PC-3 (cell line): Measurements from ENCODE around the gene NDRG2. TPM values are rescaled to one million over a fixed set of nuclear protein-coding genes. Genes with fewer than 3 reads are reported as not detected.

Source experiments
- ATAC-seq: fragments of 200-7000 bp; cut with Tn5 transposase; 2 replicates; pipeline ENCODE4 v1.9.1; 2020; ENCODE audit warnings: mild to moderate bottlenecking, moderate library complexity
- BruUV-seq: library from RNA; stranded (reverse); fragments of 400-500 nt; replicated peaks from 2 replicates; lab custom pipeline; 2021; lab: Mats Ljungman, UMichigan
- CTCF ChIA-PET: fragments of 300-600 bp; sonication (Branson Sonifier 250); formaldehyde crosslinking; loops from one replicate; lab custom pipeline; 2022; ENCODE audit warnings: antibody characterized with exemption; lab: Charles Lee
- POLR2A ChIA-PET: fragments of 300-600 bp; sonication (Branson Sonifier 250); formaldehyde crosslinking; loops from one replicate; lab custom pipeline; 2022; ENCODE audit warnings: antibody characterized with exemption; ENCODE audit not compliant: unreplicated experiment; lab: Charles Lee
- DNase-seq: peaks from one replicate; pipeline ENCODE4 v3.0.0-alpha.2; 2015
- H2AFZ ChIP-seq: fragments of 300-600 bp; sonication (generic); 2 replicates; pipeline ENCODE4 v1.6.0; 2016; ENCODE audit warnings: antibody characterized with exemption, low read length
- H3F3A ChIP-seq: fragments of 300-600 bp; sonication (generic); one replicate; pipeline ENCODE4 v1.6.0; 2017; ENCODE audit warnings: antibody characterized with exemption, low read length, control low read depth, mild to moderate bottlenecking; ENCODE audit not compliant: unreplicated experiment
- H3K27ac ChIP-seq: fragments of 300-600 bp; sonication (generic); 2 replicates; pipeline ENCODE4 v1.5.1; 2016; ENCODE audit warnings: mild to moderate bottlenecking, low read length
- H3K27me3 ChIP-seq: fragments of 300-600 bp; sonication (generic); 2 replicates; pipeline ENCODE4 v1.6.1; 2016; ENCODE audit warnings: low read length, mixed read lengths
- H3K36me3 ChIP-seq: fragments of 300-600 bp; sonication (generic); 2 replicates; pipeline ENCODE4 v1.6.1; 2016; ENCODE audit warnings: low read depth, mixed run types, low read length, mixed read lengths
- H3K4me1 ChIP-seq: fragments of 300-600 bp; sonication (generic); 2 replicates; pipeline ENCODE4 v1.5.1; 2016; ENCODE audit warnings: low read length; ENCODE audit not compliant: insufficient read depth
- H3K4me2 ChIP-seq: fragments of 300-600 bp; sonication (generic); 2 replicates; pipeline ENCODE4 v1.6.0; 2016; ENCODE audit warnings: low read length
- H3K4me3 ChIP-seq: fragments of 300-600 bp; sonication (generic); 2 replicates; pipeline ENCODE4 v1.5.1; 2016; ENCODE audit warnings: mild to moderate bottlenecking, low read length, mixed read lengths
- H3K79me2 ChIP-seq: fragments of 300-600 bp; sonication (generic); 2 replicates; pipeline ENCODE4 v1.6.1; 2017; ENCODE audit warnings: low read length, mixed read lengths
- H3K9ac ChIP-seq: fragments of 300-600 bp; sonication (generic); 2 replicates; pipeline ENCODE4 v1.6.0; 2016; ENCODE audit warnings: mild to moderate bottlenecking, low read length
- H3K9me2 ChIP-seq: fragments of 300-600 bp; sonication (generic); replicated peaks from 2 replicates; pipeline ENCODE4 v1.6.1; 2016; ENCODE audit warnings: mixed run types, low read length, mixed read lengths
- H3K9me3 ChIP-seq: fragments of 300-600 bp; sonication (generic); 2 replicates; pipeline ENCODE4 v1.6.1; 2016; ENCODE audit warnings: low read length, mixed read lengths
- H4K20me1 ChIP-seq: fragments of 300-600 bp; sonication (generic); 2 replicates; pipeline ENCODE4 v1.6.1; 2016; ENCODE audit warnings: low read length, mixed read lengths
- CTCF ChIP-seq: fragments of 300-600 bp; sonication (generic); conservative IDR thresholded peaks from 2 replicates; pipeline ENCODE4 v1.5.1; 2017; ENCODE audit warnings: antibody characterized with exemption, low read depth, mild to moderate bottlenecking, low read length
- EZH2 ChIP-seq: fragments of 300-600 bp; sonication (generic); IDR thresholded peaks from one replicate; pipeline ENCODE4 v1.6.1; 2017; ENCODE audit warnings: antibody characterized with exemption, mild to moderate bottlenecking, low read length; ENCODE audit not compliant: unreplicated experiment
- EZH2phosphoT487 ChIP-seq: fragments of 300-600 bp; sonication (generic); IDR thresholded peaks from 2 replicates; pipeline ENCODE4 v1.6.1; 2018; ENCODE audit warnings: mild to moderate bottlenecking, antibody characterized with exemption, low read length, borderline replicate concordance
- intact Hi-C: fragments of 100-400 bp; cut with micrococcal nuclease; formaldehyde crosslinking; loops from 2 replicates; pipeline ENCODE4 v1.9.0; 2023
- total RNA-seq: library from RNA; depleted of rRNA; stranded (reverse); fragments of >200 nt; gene quantifications from 2 replicates; pipeline ENCODE4 v1.2.3, GENCODE V29; 2014

The NDRG2 gene
- total RNA-seq, 1 experiment from 2014 or later: 4.0 TPM

GRCh38 chr14:21043387-21043973 is 18.6 kb upstream of the NDRG2 start:
- no TSS peak for BruUV-seq
- TF ChIP-seq EZH2phosphoT487: no peak
- TF ChIP-seq CTCF: no peak
- no peak for TF ChIP-seq EZH2
- no peaks in the 10 kb centered on the region for H4K20me1 ChIP-seq
- ChIA-PET CTCF (no interaction called here), POLR2A (no interaction called here)
- H3K36me3 ChIP-seq: no peaks in the 10 kb centered on the region
- H3K4me1 ChIP-seq: no peaks in the 10 kb centered on the region
- H3K9ac ChIP-seq: no peak overlapping the region
- ATAC-seq (no peak), DNase-seq (no peak)
- no peak overlapping the region for H3K4me3 ChIP-seq
- H2AFZ ChIP-seq: no peak overlapping the region
- no peak overlapping the region for H3K4me2 ChIP-seq
- no peaks in the 10 kb centered on the region for H3F3A ChIP-seq
- intact Hi-C loops: loop anchor here (5.0 kb wide), 2 partner anchors 186 to 346 kb away; no protein-coding TSS in a partner anchor
- peaks cover 28% of the 10 kb centered on the region for H3K27me3 ChIP-seq
- H3K9me3 ChIP-seq: no peaks in the 10 kb centered on the region
- no peak overlapping the region for H3K27ac ChIP-seq
- H3K9me2 ChIP-seq: no peaks in the 10 kb centered on the region
- no peaks in the 10 kb centered on the region for H3K79me2 ChIP-seq

- ATAC-seq: no peak
- intact Hi-C loops: loop anchor here (5.0 kb wide), 2 partner anchors 186 to 346 kb away; no protein-coding TSS in a partner anchor
- Histone ChIP-seq H3K9ac (no peak overlapping the region), H2AFZ (no peak overlapping the region), H3K9me2 (no peaks in the 10 kb centered on the region), H4K20me1 (no peaks in the 10 kb centered on the region), H3K9me3 (no peaks in the 10 kb centered on the region), H3K4me2 (no peak overlapping the region), H3K36me3 (no peaks in the 10 kb centered on the region), H3K27me3 (peaks cover 27% of the 10 kb centered on the region), H3K27ac (no peak overlapping the region), H3K79me2 (no peaks in the 10 kb centered on the region), H3F3A (no peaks in the 10 kb centered on the region), H3K4me1 (no peaks in the 10 kb centered on the region), H3K4me3 (no peak overlapping the region)
- CTCF ChIA-PET: no interaction called here
- POLR2A ChIA-PET: no interaction called here
- DNase-seq: no peak
- BruUV-seq: no TSS peak
- TF ChIP-seq EZH2phosphoT487: no peak
- no peak for TF ChIP-seq EZH2
- TF ChIP-seq CTCF: no peak
These were observed 18.1 kb upstream of the NDRG2 start for GRCh38 chr14:21042918-21043317.
